Activated naive CD4-positive, alpha-beta T cell treated with anti-CD3 and anti-CD28 coated beads, Interleukin-2, amount 10 ng/mL, durations not matched to agents 5 hours and 36 hours (primary cell): Measurements from ENCODE around the gene PRAMEF7. TPM values are rescaled to one million over a fixed set of nuclear protein-coding genes. Genes with fewer than 3 reads are reported as not detected.

Source experiments
- total RNA-seq, 2 experiments: library from RNA; stranded (reverse); gene quantifications; one replicate each; pipeline ENCODE4 v1.2.3, GENCODE V29; 2021

PRAMEF7 gene
- not detected for total RNA-seq

DNA sequence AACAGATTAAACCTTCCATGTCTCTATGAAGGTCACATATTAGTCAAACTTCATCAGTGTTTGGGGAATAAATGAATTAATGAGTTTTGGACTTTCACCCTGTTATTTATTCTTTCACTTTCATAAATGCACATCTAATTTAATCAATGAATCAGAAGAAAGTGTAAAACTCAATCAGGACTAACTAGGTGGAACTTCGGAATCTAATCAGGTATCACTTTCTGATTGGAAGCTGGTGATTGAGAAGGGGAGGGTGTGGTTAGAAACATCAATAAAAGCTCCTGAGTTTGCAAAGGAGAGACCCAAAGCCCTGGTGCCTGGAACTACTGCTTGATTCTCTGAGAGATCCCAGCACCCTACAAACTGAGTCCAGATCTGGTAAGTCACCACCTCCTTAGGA is at the start of gene PRAMEF7:
Gene PRAMEF7 (plus strand): TSS at position 301 of the 400 bp plus-strand sequence. CDS start 1,083 bp downstream, outside the sequence.

DNA sequence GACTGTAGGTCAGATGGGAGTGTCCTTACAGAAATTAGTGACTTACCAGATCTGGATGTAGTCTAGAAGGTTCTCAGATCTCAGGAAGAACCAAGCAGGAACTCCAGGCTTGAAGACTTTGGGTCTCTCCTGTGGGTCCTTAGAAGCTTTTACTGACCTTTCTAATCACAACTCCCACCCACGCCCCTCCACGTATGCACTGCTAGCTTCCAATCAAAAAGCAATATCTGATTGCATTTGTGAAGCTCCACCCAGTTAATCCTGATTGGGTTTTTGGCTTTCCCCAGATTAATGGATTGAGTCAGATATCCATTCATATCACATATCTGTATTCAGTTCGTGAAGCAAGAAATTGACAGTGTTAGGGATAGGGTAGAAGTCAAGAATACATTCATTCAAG is 30.3 kb upstream of the PRAMEF7 start, which contains the start of gene PRAMEF4:
Gene PRAMEF4 (minus strand): TSS at position 101 of the 400 bp plus-strand sequence. CDS start 2,807 bp downstream, outside the sequence.

DNA sequence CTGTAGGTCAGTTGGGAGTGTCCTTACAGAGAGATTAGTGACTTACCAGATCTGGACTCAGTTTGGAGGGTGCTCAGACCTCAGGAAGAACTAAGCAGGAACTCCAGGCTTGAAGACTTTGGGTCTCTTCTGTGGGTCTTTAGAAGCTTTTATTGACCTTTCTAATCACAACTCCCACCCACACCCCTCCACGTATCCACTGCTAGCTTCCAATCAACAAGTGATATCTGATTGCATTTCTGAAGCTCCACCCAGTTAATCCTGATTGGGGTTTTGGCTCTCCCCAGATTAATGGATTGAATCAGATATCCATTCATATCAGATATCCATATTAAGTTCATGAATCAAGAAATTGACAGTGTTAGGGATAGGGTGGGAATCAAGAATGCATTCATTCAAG is 18.2 kb upstream of the PRAMEF7 start, which contains the start of gene PRAMEF10:
Gene PRAMEF10 (minus strand): TSS at position 101 of the 400 bp plus-strand sequence. CDS start 2,423 bp downstream, outside the sequence.

DNA sequence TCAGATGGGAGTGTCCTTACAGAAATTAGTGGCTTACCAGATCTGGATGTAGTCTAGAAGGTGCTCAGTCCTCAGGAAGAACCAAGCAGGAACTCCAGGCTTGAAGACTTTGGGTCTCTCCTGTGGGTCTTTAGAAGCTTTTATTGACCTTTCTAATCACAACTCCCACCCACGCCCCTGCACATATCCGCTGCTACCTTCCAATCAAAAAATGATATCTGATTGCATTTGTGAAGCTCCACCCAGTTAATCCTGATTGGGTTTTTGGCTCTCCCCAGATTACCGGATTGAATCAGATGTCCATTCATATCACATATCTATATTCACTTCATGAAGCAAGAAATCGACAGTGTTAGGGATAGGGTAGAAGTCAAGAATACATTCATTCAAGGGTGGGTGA is 31.1 kb downstream of the PRAMEF7 start, which contains the start of gene PRAMEF6:
Gene PRAMEF6 (minus strand): TSS at position 101 of the 400 bp plus-strand sequence. CDS start 5,062 bp downstream, outside the sequence.

Other genes starting within 250 kb of the PRAMEF7 start
- gene AADACL3, start 200.5 kb upstream of the PRAMEF7 start, total RNA-seq: not detected
- not detected for gene CFAP107, start 170.4 kb upstream of the PRAMEF7 start, total RNA-seq
- not detected for gene PRAMEF12, start 142.9 kb upstream of the PRAMEF7 start, total RNA-seq
- gene PRAMEF1, start 125.2 kb upstream of the PRAMEF7 start, total RNA-seq: not detected
- not detected for gene PRAMEF11, start 85.2 kb upstream of the PRAMEF7 start, total RNA-seq
- not detected for gene HNRNPCL1, start 67.9 kb upstream of the PRAMEF7 start, total RNA-seq
- gene PRAMEF2, start 59.5 kb upstream of the PRAMEF7 start, total RNA-seq: not detected
- gene PRAMEF4, start 30.4 kb upstream of the PRAMEF7 start, total RNA-seq: not detected
- gene PRAMEF10, start 18.3 kb upstream of the PRAMEF7 start, total RNA-seq: not detected
- gene PRAMEF6, start 31.0 kb downstream of the PRAMEF7 start, total RNA-seq: not detected
- gene PRAMEF27, start 140.0 kb downstream of the PRAMEF7 start, total RNA-seq: not detected
- not detected for gene HNRNPCL3, start 144.2 kb downstream of the PRAMEF7 start, total RNA-seq
- not detected for gene PRAMEF25, start 154.2 kb downstream of the PRAMEF7 start, total RNA-seq
- not detected for gene HNRNPCL2, start 200.2 kb downstream of the PRAMEF7 start, total RNA-seq
- gene PRAMEF26, start 239.4 kb downstream of the PRAMEF7 start, total RNA-seq: not detected
- not detected for gene HNRNPCL4, start 249.0 kb downstream of the PRAMEF7 start, total RNA-seq